Measurements from ENCODE around the gene PSG4.
"Not testable (repeated sequence)": the region's sequence is repeated elsewhere in the genome, so short reads cannot be mapped to it uniquely, and the experiment has no call there.

DNA sequence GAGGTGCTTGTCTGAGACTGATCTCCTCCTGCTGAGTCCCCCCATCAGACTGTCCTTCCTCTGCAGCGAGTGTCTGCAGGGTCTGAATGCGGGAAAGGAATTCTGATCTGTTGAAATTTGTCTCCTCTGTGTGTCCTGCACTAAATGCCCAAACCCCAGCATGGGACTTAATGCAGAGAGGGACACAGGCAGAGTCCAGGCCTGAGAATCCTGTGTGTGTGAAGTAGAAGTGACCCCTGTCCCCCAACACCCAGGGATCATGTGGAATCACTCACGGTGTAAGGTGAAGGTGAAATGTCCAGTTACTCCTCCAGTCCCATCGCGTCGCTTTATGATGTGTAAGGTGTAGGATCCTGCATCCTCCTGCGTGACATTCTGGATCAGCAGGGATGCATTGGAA is 1.8 kb downstream of the PSG4 start:
- TF ChIP-seq POLR2A, POLR2AphosphoS5 (IDR thresholded peaks at IDR 0.05): not testable (repeated sequence)
- TF ChIP-seq, protein P1, sequence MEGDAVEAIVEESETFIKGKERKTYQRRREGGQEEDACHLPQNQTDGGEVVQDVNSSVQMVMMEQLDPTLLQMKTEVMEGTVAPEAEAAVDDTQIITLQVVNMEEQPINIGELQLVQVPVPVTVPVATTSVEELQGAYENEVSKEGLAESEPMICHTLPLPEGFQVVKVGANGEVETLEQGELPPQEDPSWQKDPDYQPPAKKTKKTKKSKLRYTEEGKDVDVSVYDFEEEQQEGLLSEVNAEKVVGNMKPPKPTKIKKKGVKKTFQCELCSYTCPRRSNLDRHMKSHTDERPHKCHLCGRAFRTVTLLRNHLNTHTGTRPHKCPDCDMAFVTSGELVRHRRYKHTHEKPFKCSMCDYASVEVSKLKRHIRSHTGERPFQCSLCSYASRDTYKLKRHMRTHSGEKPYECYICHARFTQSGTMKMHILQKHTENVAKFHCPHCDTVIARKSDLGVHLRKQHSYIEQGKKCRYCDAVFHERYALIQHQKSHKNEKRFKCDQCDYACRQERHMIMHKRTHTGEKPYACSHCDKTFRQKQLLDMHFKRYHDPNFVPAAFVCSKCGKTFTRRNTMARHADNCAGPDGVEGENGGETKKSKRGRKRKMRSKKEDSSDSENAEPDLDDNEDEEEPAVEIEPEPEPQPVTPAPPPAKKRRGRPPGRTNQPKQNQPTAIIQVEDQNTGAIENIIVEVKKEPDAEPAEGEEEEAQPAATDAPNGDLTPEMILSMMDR (IDR thresholded peaks at IDR 0.05 in 8 of 11, conservative IDR thresholded peaks at IDR 0.05 in 3 of 11) = not testable (repeated sequence)
